ENCODE measurements around the gene TMEM59. TPM values are rescaled to one million over a fixed set of nuclear protein-coding genes. Genes with fewer than 3 reads are reported as not detected.
"Not testable (repeated sequence)": the region's sequence is repeated elsewhere in the genome, so short reads cannot be mapped to it uniquely, and the experiment has no call there.

The TMEM59 gene
- total RNA-seq, 1 experiment from 2014 or later, result 116 TPM

- Histone ChIP-seq H3K36me3 (ENCODE audit: control insufficient read depth, insufficient read depth, low read length) (no peaks in the 10 kb centered on the region), H3K9me3 (no peaks in the 10 kb centered on the region), H3K4me3 (ENCODE audit: low read depth, low read length) (no peak overlapping the region), H3K4me1 (no peaks in the 10 kb centered on the region), H3K27me3 (replicated peaks; ENCODE audit: control insufficient read depth, insufficient read depth, low read length) (no peaks in the 10 kb centered on the region)
- no TSS peak for BruUV-seq (replicated peaks)
- Mint-ChIP-seq H3K9me3 (ENCODE audit: unreplicated experiment) (no peaks in the 10 kb centered on the region), H3K27me3 (ENCODE audit: insufficient read depth, unreplicated experiment) (no peaks in the 10 kb centered on the region), H3K4me3 (ENCODE audit: unreplicated experiment) (no peak overlapping the region), H3K36me3 (ENCODE audit: insufficient read depth, unreplicated experiment) (peaks cover 5% of the 10 kb centered on the region), H3K4me1 (ENCODE audit: low read depth, unreplicated experiment) (no peaks in the 10 kb centered on the region), H3K27ac (ENCODE audit: unreplicated experiment) (no peak overlapping the region)
- TF ChIP-seq, protein P1, sequence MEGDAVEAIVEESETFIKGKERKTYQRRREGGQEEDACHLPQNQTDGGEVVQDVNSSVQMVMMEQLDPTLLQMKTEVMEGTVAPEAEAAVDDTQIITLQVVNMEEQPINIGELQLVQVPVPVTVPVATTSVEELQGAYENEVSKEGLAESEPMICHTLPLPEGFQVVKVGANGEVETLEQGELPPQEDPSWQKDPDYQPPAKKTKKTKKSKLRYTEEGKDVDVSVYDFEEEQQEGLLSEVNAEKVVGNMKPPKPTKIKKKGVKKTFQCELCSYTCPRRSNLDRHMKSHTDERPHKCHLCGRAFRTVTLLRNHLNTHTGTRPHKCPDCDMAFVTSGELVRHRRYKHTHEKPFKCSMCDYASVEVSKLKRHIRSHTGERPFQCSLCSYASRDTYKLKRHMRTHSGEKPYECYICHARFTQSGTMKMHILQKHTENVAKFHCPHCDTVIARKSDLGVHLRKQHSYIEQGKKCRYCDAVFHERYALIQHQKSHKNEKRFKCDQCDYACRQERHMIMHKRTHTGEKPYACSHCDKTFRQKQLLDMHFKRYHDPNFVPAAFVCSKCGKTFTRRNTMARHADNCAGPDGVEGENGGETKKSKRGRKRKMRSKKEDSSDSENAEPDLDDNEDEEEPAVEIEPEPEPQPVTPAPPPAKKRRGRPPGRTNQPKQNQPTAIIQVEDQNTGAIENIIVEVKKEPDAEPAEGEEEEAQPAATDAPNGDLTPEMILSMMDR (IDR thresholded peaks at IDR 0.05; ENCODE audit: insufficient read depth in 1 of 2, low read depth in 1 of 2, low read length in 1 of 2, severe bottlenecking in 1 of 2, unreplicated experiment in 1 of 2), result no peak
- intact Hi-C loops (cut with micrococcal nuclease; ENCODE audit: unreplicated experiment), result no loop called here
- POLR2A ChIA-PET, result no interaction called here
- no peak for DNase-seq
- CTCF ChIA-PET, result no interaction called here
Measured at GRCh38 chr1:54006508-54006907, 46.5 kb downstream of the TMEM59 start.

GRCh38 chr1:54004481-54005049, 48.4 kb downstream of the TMEM59 start:
- H3K4me1 ChIP-seq, result no peaks in the 10 kb centered on the region
- H3K27me3 ChIP-seq (replicated peaks; ENCODE audit: control insufficient read depth, insufficient read depth, low read length), result no peaks in the 10 kb centered on the region
- Mint-ChIP-seq H3K9me3 (ENCODE audit: unreplicated experiment) (no peaks in the 10 kb centered on the region), H3K4me1 (ENCODE audit: low read depth, unreplicated experiment) (no peaks in the 10 kb centered on the region), H3K27me3 (ENCODE audit: insufficient read depth, unreplicated experiment) (no peaks in the 10 kb centered on the region), H3K36me3 (ENCODE audit: insufficient read depth, unreplicated experiment) (peaks cover 5% of the 10 kb centered on the region), H3K4me3 (ENCODE audit: unreplicated experiment) (no peak overlapping the region), H3K27ac (ENCODE audit: unreplicated experiment) (no peak overlapping the region)
- ChIA-PET CTCF (no interaction called here), POLR2A (no interaction called here)
- BruUV-seq (replicated peaks), result no TSS peak
- no peaks in the 10 kb centered on the region for H3K9me3 ChIP-seq
- no peak for DNase-seq
- TF ChIP-seq, protein P1 (IDR thresholded peaks at IDR 0.05; ENCODE audit: insufficient read depth in 1 of 2, low read depth in 1 of 2, low read length in 1 of 2, severe bottlenecking in 1 of 2, unreplicated experiment in 1 of 2), result no peak
- no peak overlapping the region for H3K4me3 ChIP-seq (ENCODE audit: low read depth, low read length)
- H3K36me3 ChIP-seq (ENCODE audit: control insufficient read depth, insufficient read depth, low read length), result no peaks in the 10 kb centered on the region
- intact Hi-C loops (cut with micrococcal nuclease; ENCODE audit: unreplicated experiment), result no loop called here

GRCh38 chr1:54003750-54004480, 49.1 kb downstream of the TMEM59 start:
- H3K4me3 ChIP-seq (ENCODE audit: low read depth, low read length); H3K9me3 ChIP-seq; H3K4me1 ChIP-seq; BruUV-seq (replicated peaks); H3K36me3 Mint-ChIP-seq (ENCODE audit: insufficient read depth, unreplicated experiment); H3K4me3 Mint-ChIP-seq (ENCODE audit: unreplicated experiment); H3K27me3 ChIP-seq (replicated peaks; ENCODE audit: control insufficient read depth, insufficient read depth, low read length); CTCF ChIA-PET; DNase-seq; POLR2A ChIA-PET; H3K4me1 Mint-ChIP-seq (ENCODE audit: low read depth, unreplicated experiment); H3K36me3 ChIP-seq (ENCODE audit: control insufficient read depth, insufficient read depth, low read length); intact Hi-C loops (cut with micrococcal nuclease; ENCODE audit: unreplicated experiment); H3K27ac Mint-ChIP-seq (ENCODE audit: unreplicated experiment); H3K27me3 Mint-ChIP-seq (ENCODE audit: insufficient read depth, unreplicated experiment); H3K9me3 Mint-ChIP-seq (ENCODE audit: unreplicated experiment): not testable (repeated sequence)
